Calu3 (cell line): ENCODE results near the gene AMOTL1. TPM values are rescaled to one million over a fixed set of nuclear protein-coding genes. Genes with fewer than 3 reads are reported as not detected.

Source experiments
- BruUV-seq: library from RNA; stranded (reverse); fragments of 400-500 nt; replicated peaks from 2 replicates; lab custom pipeline; 2021; lab: Mats Ljungman, UMichigan
- CTCF ChIA-PET: fragments of 300-600 bp; sonication (Branson Sonifier 250); formaldehyde crosslinking; loops from one replicate; lab custom pipeline; 2022; ENCODE audit warnings: antibody characterized with exemption; lab: Charles Lee
- DNase-seq: peaks from one replicate; pipeline ENCODE4 v3.0.0; 2022
- H3K27ac Mint-ChIP-seq: one replicate; pipeline ENCODE4 v1.8.0; 2022; ENCODE audit warnings: mixed read lengths; ENCODE audit not compliant: unreplicated experiment
- H3K27me3 Mint-ChIP-seq: one replicate; pipeline ENCODE4 v1.8.0; 2022; ENCODE audit warnings: mixed read lengths; ENCODE audit not compliant: unreplicated experiment
- H3K36me3 Mint-ChIP-seq: one replicate; pipeline ENCODE4 v1.8.0; 2022; ENCODE audit warnings: mild to moderate bottlenecking, moderate library complexity, mixed read lengths; ENCODE audit not compliant: insufficient read depth, unreplicated experiment
- H3K4me1 Mint-ChIP-seq: one replicate; pipeline ENCODE4 v1.8.0; 2022; ENCODE audit warnings: mild to moderate bottlenecking, low read depth, mixed read lengths; ENCODE audit not compliant: unreplicated experiment
- H3K4me3 Mint-ChIP-seq: one replicate; pipeline ENCODE4 v1.8.0; 2022; ENCODE audit warnings: mild to moderate bottlenecking, low read depth, moderate library complexity, mixed read lengths; ENCODE audit not compliant: unreplicated experiment
- H3K9me3 Mint-ChIP-seq: one replicate; pipeline ENCODE4 v1.8.0; 2022; ENCODE audit warnings: low read depth, mixed read lengths; ENCODE audit not compliant: unreplicated experiment
- CTCF ChIP-seq: fragments of 200-600 bp; IDR thresholded peaks from one replicate; pipeline ENCODE4 v1.8.0; 2022; ENCODE audit warnings: antibody characterized with exemption; ENCODE audit not compliant: unreplicated experiment
- intact Hi-C: fragments of 100-400 bp; cut with micrococcal nuclease; formaldehyde crosslinking; loops from one replicate; pipeline ENCODE4 v1.10.0; 2022; ENCODE audit not compliant: unreplicated experiment
- total RNA-seq: library from RNA; stranded (reverse); gene quantifications from 2 replicates; pipeline ENCODE4 v1.2.3, GENCODE V29; 2022

AMOTL1 gene
- total RNA-seq, 1 experiment from 2014 or later, result 24.2 TPM

- intact Hi-C loops, result no loop called here
- CTCF ChIA-PET, result no interaction called here
- Mint-ChIP-seq H3K9me3 (no peaks in the 10 kb centered on the region), H3K27ac (no peak overlapping the region), H3K27me3 (no peaks in the 10 kb centered on the region), H3K36me3 (no peaks in the 10 kb centered on the region), H3K4me1 (no peaks in the 10 kb centered on the region), H3K4me3 (no peak overlapping the region)
- TF ChIP-seq CTCF, result no peak
- DNase-seq, result no peak
- no TSS peak for BruUV-seq
These were observed 13.3 kb upstream of the AMOTL1 start for GRCh38 chr11:94754819-94755218.

GRCh38 chr11:94755494-94755893 lies 12.7 kb upstream of the AMOTL1 start:
- DNase-seq, result no peak
- BruUV-seq, result no TSS peak
- Mint-ChIP-seq H3K9me3 (no peaks in the 10 kb centered on the region), H3K27me3 (no peaks in the 10 kb centered on the region), H3K4me3 (no peak overlapping the region), H3K36me3 (no peaks in the 10 kb centered on the region), H3K27ac (no peak overlapping the region), H3K4me1 (no peaks in the 10 kb centered on the region)
- no peak for TF ChIP-seq CTCF
- intact Hi-C loops, result no loop called here
- CTCF ChIA-PET, result no interaction called here

- no TSS peak for BruUV-seq
- TF ChIP-seq CTCF, result no peak
- Mint-ChIP-seq H3K9me3 (no peaks in the 10 kb centered on the region), H3K27ac (no peak overlapping the region), H3K4me3 (no peak overlapping the region), H3K27me3 (no peaks in the 10 kb centered on the region), H3K4me1 (no peaks in the 10 kb centered on the region), H3K36me3 (no peaks in the 10 kb centered on the region)
- no peak for DNase-seq
- intact Hi-C loops, result no loop called here
- CTCF ChIA-PET, result no interaction called here
These were observed 11.0 kb upstream of the AMOTL1 start for GRCh38 chr11:94757037-94757735.

- Mint-ChIP-seq H3K36me3 (no peaks in the 10 kb centered on the region), H3K9me3 (no peaks in the 10 kb centered on the region), H3K4me3 (no peak overlapping the region), H3K4me1 (no peaks in the 10 kb centered on the region), H3K27ac (no peak overlapping the region), H3K27me3 (no peaks in the 10 kb centered on the region)
- no peak for TF ChIP-seq CTCF
- intact Hi-C loops, result no loop called here
- BruUV-seq, result no TSS peak
- CTCF ChIA-PET, result interaction anchor here (1.0 kb wide), 1 partner anchor 135 kb away, joined by 3 read pairs; no protein-coding TSS in a partner anchor
- no peak for DNase-seq
These were observed 9.5 kb upstream of the AMOTL1 start for GRCh38 chr11:94758666-94759065.
